ENCODE measurements around the gene CAMK2N1. TPM values are rescaled to one million over a fixed set of nuclear protein-coding genes. Genes with fewer than 3 reads are reported as not detected.

The CAMK2N1 gene
- total and polyA plus RNA-seq, 8 donors: 17.9 to 91.0 (median 61.8) TPM

- TF ChIP-seq, protein P1, sequence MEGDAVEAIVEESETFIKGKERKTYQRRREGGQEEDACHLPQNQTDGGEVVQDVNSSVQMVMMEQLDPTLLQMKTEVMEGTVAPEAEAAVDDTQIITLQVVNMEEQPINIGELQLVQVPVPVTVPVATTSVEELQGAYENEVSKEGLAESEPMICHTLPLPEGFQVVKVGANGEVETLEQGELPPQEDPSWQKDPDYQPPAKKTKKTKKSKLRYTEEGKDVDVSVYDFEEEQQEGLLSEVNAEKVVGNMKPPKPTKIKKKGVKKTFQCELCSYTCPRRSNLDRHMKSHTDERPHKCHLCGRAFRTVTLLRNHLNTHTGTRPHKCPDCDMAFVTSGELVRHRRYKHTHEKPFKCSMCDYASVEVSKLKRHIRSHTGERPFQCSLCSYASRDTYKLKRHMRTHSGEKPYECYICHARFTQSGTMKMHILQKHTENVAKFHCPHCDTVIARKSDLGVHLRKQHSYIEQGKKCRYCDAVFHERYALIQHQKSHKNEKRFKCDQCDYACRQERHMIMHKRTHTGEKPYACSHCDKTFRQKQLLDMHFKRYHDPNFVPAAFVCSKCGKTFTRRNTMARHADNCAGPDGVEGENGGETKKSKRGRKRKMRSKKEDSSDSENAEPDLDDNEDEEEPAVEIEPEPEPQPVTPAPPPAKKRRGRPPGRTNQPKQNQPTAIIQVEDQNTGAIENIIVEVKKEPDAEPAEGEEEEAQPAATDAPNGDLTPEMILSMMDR (IDR thresholded peaks at IDR 0.05): no peak
- Histone ChIP-seq H3K4me3 (no peak overlapping the region), H3K4me1 (no peaks in the 10 kb centered on the region), H3K9me3 (no peaks in the 10 kb centered on the region), H3K27me3 (peaks cover 0 to 41% of the 10 kb centered on the region in 2 donors), H3K27ac (no peak overlapping the region), H3K36me3 (no peaks in the 10 kb centered on the region)
- intact Hi-C loops (cut with DNase I): no loop called here
- no peak for ATAC-seq
- no peak for DNase-seq
These were observed 39.2 kb downstream of the CAMK2N1 start for GRCh38 chr1:20446796-20447195.

GRCh38 chr1:20445956-20446355, 40.1 kb downstream of the CAMK2N1 start:
- TF ChIP-seq, protein P1 (IDR thresholded peaks at IDR 0.05): no peak
- no peaks in the 10 kb centered on the region for H3K36me3 ChIP-seq
- DNase-seq (no peak), ATAC-seq (no peak)
- H3K9me3 ChIP-seq: no peaks in the 10 kb centered on the region
- H3K27ac ChIP-seq: no peak overlapping the region
- intact Hi-C loops (cut with DNase I): no loop called here
- peaks cover 0 to 38% of the 10 kb centered on the region in 2 donors for H3K27me3 ChIP-seq
- H3K4me1 ChIP-seq: no peaks in the 10 kb centered on the region
- H3K4me3 ChIP-seq: no peak overlapping the region

DNA sequence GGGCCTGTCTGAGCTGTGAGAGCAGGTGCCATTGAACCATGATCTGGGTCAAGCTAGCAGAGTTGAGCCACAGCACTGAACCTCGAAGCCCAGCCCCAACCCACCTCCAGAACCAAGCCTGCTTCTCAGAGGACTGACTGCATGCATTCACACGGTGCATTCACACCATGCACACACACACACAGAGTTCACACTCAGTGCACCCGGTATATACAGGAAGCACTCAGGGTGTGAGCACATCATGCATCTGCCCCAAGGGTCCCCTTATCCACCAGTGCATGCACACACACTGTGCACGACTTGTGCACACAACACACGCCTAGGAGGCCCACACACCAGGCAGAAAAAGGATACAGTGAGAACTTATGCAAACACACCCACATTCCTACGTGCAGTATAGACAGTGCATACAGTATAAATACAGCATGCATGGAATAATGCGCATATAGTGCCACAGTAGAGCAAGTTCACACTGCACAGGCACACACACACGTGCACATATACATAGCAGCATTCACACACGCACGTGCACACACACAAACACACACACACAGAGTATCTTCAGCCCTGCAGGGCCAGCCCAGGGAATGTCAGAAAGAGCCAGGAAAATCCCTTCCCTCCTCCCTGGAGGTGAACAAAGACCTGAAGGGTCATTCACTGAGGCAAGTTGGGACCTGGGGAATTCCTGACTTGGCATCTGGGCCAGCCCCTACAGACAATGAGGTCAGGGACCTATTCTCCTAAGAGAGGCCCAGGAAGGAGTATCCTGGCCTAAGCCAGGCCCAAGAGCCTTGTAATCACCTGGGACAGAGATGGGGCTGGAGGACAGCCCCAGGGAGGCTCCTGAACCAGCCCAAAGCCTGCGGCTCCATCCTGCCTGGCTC, 42.1 kb downstream of the CAMK2N1 start:
- H3K9me3 ChIP-seq: no peaks in the 10 kb centered on the region
- TF ChIP-seq, protein P1 (IDR thresholded peaks at IDR 0.05): no peak
- no peak overlapping the region for H3K4me3 ChIP-seq
- intact Hi-C loops (cut with DNase I): no loop called here
- H3K4me1 ChIP-seq: no peaks in the 10 kb centered on the region
- peaks cover 0 to 33% of the 10 kb centered on the region in 2 donors for H3K27me3 ChIP-seq
- no peaks in the 10 kb centered on the region for H3K36me3 ChIP-seq
- ATAC-seq (no peak), DNase-seq (no peak)
- H3K27ac ChIP-seq: no peak overlapping the region

DNA sequence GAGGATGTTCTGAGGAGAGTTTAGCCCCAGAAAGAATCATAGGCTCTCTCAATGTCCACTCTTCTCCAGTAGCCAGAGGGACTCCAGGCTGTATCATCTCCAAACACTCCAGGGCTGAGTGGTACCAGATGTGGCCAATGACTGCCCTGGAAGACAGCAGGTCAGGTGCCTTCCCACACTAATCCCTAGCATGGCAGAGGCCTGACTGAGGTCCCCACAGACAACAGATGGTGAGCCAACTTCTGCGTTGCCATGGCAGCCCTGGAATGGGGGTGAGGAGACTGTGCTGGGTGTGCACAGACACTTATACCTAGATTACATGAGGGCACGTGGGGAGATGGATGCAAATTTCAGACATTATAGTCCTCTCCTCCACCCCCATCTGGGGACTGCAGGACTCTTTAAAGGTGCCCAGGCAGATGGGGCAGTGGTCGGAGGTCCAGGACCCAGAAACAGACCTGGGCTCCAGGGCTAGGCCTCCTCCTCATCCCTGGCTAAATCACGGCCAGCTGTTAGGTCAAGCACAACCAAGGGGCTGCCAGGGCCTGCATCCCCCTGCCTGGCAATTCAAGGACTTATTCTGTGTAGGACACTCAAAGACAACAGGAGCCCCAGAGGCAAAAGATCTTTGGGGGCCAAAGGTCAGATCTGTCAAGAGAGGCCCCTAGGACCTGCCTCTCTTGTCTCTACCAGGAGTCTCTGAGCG, 42.9 kb downstream of the CAMK2N1 start:
- DNase-seq (no peak), ATAC-seq (no peak)
- TF ChIP-seq, protein P1 (IDR thresholded peaks at IDR 0.05): no peak
- Histone ChIP-seq H3K27me3 (peaks cover 0 to 26% of the 10 kb centered on the region in 2 donors), H3K27ac (no peak overlapping the region), H3K36me3 (no peaks in the 10 kb centered on the region), H3K4me1 (no peaks in the 10 kb centered on the region), H3K4me3 (no peak overlapping the region), H3K9me3 (no peaks in the 10 kb centered on the region)
- intact Hi-C loops (cut with DNase I): no loop called here

DNA sequence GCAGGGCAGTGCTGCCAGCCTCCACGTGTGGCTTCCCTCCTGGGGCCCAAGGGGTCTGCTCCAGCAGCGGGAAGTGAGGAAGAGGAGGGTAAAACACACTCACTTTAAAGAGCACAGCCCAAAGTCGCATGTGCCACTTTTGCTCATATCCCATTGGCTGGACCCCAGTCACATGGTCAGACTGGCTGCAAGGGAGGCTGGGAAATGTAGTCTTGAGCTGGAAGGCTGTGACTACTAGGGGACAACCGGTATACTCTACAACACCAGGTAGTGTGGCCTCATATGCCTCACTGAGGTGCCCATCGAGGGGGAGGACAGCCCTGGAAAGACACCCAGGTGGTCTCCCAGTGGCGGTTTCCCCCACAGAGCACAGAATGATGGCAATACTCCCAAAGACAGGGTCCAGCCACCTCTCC, 45.2 kb downstream of the CAMK2N1 start:
- peak in 1 of 4 donors; percentile 7 for DNase-seq

More for the DNA sequence above, 45.2 kb downstream of the CAMK2N1 start:
- H3K9me3 ChIP-seq: no peaks in the 10 kb centered on the region
- TF ChIP-seq, protein P1 (IDR thresholded peaks at IDR 0.05): no peak
- H3K27me3 ChIP-seq: peaks cover 0 to 32% of the 10 kb centered on the region in 2 donors
- no peaks in the 10 kb centered on the region for H3K36me3 ChIP-seq
- ATAC-seq: peak; percentile 65
- no peak overlapping the region for H3K4me3 ChIP-seq
- no peaks in the 10 kb centered on the region for H3K4me1 ChIP-seq
- intact Hi-C loops (cut with DNase I): no loop called here
- H3K27ac ChIP-seq: no peak overlapping the region
